Spleen (tissue), 11 donors: Measurements from ENCODE around the gene RBBP8NL. TPM values are rescaled to one million over a fixed set of nuclear protein-coding genes. Genes with fewer than 3 reads are reported as not detected.

Source experiments
- DNase-seq: peaks from one replicate; pipeline ENCODE4 v3.0.0-alpha.2; 2020
- H3K27ac ChIP-seq, 8 donors: fragments of 200-600 bp; sonication (generic) in 7 of 8; 1 replicate in 4 of 8; 2 replicates in 4 of 8; pipeline versions ENCODE4 v1.5.0 to v1.8.0; 2016 to 2021; ENCODE audit warnings: inconsistent platforms in 4 of 8, mild to moderate bottlenecking in 4 of 8, moderate library complexity in 1 of 8
- H3K27me3 ChIP-seq, 7 donors: fragments of 200-600 bp; sonication (generic) in 6 of 7; replicated peaks in 1 of 7; 1 replicate in 4 of 7; 2 replicates in 3 of 7; pipeline versions ENCODE4 v1.5.0 to v1.8.0; 2016 to 2021; ENCODE audit warnings: inconsistent platforms in 3 of 7, mild to moderate bottlenecking in 1 of 7
- H3K36me3 ChIP-seq, 6 donors: fragments of 200-600 bp; sonication (generic) in 5 of 6; 1 replicate in 4 of 6; 2 replicates in 2 of 6; pipeline versions ENCODE4 v1.5.0 to v1.8.0; 2016 to 2021; ENCODE audit warnings: inconsistent platforms in 2 of 6
- H3K4me1 ChIP-seq, 6 donors: fragments of 200-600 bp; sonication (generic) in 5 of 6; 1 replicate in 3 of 6; 2 replicates in 3 of 6; pipeline versions ENCODE4 v1.5.0 to v1.8.0; 2016 to 2021; ENCODE audit warnings: inconsistent platforms in 3 of 6
- H3K4me3 ChIP-seq, 8 donors: fragments of 200-600 bp; sonication (generic) in 7 of 8; 1 replicate in 4 of 8; 2 replicates in 4 of 8; pipeline versions ENCODE4 v1.5.0 to v1.8.0; 2016 to 2021; ENCODE audit warnings: inconsistent platforms in 4 of 8, mild to moderate bottlenecking in 4 of 8, moderate library complexity in 2 of 8
- H3K9me3 ChIP-seq, 8 donors: fragments of 200-600 bp; sonication (generic) in 7 of 8; 1 replicate in 4 of 8; 2 replicates in 4 of 8; pipeline versions ENCODE4 v1.5.0 to v1.8.0; 2016 to 2021; ENCODE audit warnings: inconsistent platforms in 4 of 8
- POLR2A ChIP-seq, 3 donors: fragments of 450-650 bp; IDR thresholded peaks; one replicate each; pipeline ENCODE4 v1.5.1; 2017; ENCODE audit warnings: antibody characterized with exemption in 3 of 3, mild to moderate bottlenecking in 1 of 3
- POLR2AphosphoS5 ChIP-seq, 3 donors: sonication (generic); formaldehyde crosslinking; IDR thresholded peaks; one replicate each; pipeline ENCODE4 v1.5.1; 2017; ENCODE audit warnings: antibody characterized with exemption in 3 of 3
- WGBS, 5 donors: extraction: QIAGEN DNeasy Blood & Tissue Kit in 3 of 5; methylation state at CpG; one replicate each; pipeline versions ENCODE4 v1.1.5 to v1.1.7; 2013 to 2018; 5-methylcytosine and 5-hydroxymethylcytosine counted together
- intact Hi-C: fragments of 100-400 bp; cut with DNase I; formaldehyde crosslinking; loops from one replicate; pipeline ENCODE4 v1.15.0; 2023; ENCODE audit warnings: low total_unique reads
- polyA plus RNA-seq, 3 donors: library from polyadenylated mRNA; stranded (reverse); fragments of 200-250 nt; gene quantifications; one replicate each; pipeline ENCODE4 v1.2.1, GENCODE V29; 2013
- total RNA-seq, 7 donors: library from RNA; depleted of rRNA in 3 of 7; stranded (reverse); fragments of >200 nt in 3 of 7; fragmentation: NEBNext Ultra II Directional in 4 of 7; extraction: Animal tissue kit (Norgen Biotek cat#: 25700) in 4 of 7; gene quantifications; one replicate each; pipeline versions ENCODE4 v1.1.0 to v1.2.1, GENCODE V29; 2016 to 2021
- TF ChIP-seq, protein P1 (sequence below), 11 experiments: fragments of 200-600 bp in 7 of 11; fragments of 450-650 bp in 4 of 11; sonication (generic) in 4 of 11; IDR thresholded peaks in 8 of 11; conservative IDR thresholded peaks in 3 of 11; 1 replicate in 7 of 11; 2 replicates in 4 of 11; pipeline versions ENCODE4 v1.4.0 to v1.8.0; 2016 to 2021; ENCODE audit warnings: antibody characterized with exemption in 11 of 11, inconsistent platforms in 4 of 11, mild to moderate bottlenecking in 1 of 11
- donor health status: healthy with polysubstance abuse.
- donor health status: DM: no; HTN: no; CAD: no; lungs with moderate emphysema.
- donor health status: DM: no; HTN: no; CAD: no.
- donor health status: Bipolar disorder and iron deficiency.
- donor health status: healthy.
- donor health status: DM: no; HTN: no; CAD: no.
- donor health status: DM: yes; HTN: yes; CAD: no.

Gene RBBP8NL
- total and polyA plus RNA-seq, 10 donors: 0.03 TPM; not detected in 9

- Histone ChIP-seq H3K36me3 (no peaks in the 10 kb centered on the region), H3K27me3 (peaks cover 0 to 79% (median 5%) of the 10 kb centered on the region in 7 donors), H3K27ac (no peak overlapping the region), H3K4me1 (no peaks in the 10 kb centered on the region), H3K4me3 (no peak overlapping the region), H3K9me3 (no peaks in the 10 kb centered on the region)
- no peak for DNase-seq
- intact Hi-C loops: no loop called here
- TF ChIP-seq, protein P1, sequence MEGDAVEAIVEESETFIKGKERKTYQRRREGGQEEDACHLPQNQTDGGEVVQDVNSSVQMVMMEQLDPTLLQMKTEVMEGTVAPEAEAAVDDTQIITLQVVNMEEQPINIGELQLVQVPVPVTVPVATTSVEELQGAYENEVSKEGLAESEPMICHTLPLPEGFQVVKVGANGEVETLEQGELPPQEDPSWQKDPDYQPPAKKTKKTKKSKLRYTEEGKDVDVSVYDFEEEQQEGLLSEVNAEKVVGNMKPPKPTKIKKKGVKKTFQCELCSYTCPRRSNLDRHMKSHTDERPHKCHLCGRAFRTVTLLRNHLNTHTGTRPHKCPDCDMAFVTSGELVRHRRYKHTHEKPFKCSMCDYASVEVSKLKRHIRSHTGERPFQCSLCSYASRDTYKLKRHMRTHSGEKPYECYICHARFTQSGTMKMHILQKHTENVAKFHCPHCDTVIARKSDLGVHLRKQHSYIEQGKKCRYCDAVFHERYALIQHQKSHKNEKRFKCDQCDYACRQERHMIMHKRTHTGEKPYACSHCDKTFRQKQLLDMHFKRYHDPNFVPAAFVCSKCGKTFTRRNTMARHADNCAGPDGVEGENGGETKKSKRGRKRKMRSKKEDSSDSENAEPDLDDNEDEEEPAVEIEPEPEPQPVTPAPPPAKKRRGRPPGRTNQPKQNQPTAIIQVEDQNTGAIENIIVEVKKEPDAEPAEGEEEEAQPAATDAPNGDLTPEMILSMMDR (IDR thresholded peaks at IDR 0.05 in 8 of 11, conservative IDR thresholded peaks at IDR 0.05 in 3 of 11): no peak
- TF ChIP-seq POLR2A (IDR thresholded peaks at IDR 0.05): no peak
- no peak for TF ChIP-seq POLR2AphosphoS5 (IDR thresholded peaks at IDR 0.05)
- WGBS, 5 donors: 84 to 91% (median 88%) methylated on average over 6 of the region's 6 CpGs
Observed at GRCh38 chr20:62444286-62444685, 16.9 kb upstream of the RBBP8NL start.

DNA sequence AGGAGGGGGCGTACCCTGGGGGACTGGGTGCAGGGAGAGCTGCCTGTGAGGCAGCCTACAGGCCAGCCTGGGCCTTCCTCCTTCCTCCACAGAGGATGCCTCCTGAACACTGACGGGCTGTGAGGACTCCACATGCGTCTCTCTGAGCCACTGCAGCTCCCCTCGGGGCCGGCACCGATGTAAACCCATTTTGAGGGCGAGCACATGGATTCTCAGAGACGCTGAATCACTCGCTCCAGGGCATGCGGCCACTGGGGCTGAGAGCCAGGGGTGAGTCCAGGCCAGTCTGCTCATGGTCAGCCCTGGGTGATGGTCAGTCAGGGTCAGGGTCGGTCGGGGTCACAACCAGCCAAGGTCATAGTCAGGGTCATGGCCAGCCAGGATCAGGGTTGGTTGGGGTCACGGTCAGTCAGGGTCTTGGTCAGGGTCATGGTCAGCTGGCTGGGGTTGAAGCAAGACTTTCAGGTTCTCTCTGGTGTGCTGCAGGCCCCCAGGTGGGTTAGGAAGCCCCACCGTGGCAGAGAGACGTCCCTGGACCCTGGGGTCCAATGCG is 14.7 kb upstream of the RBBP8NL start:
- no peaks in the 10 kb centered on the region for H3K36me3 ChIP-seq
- no peak for DNase-seq
- no peak overlapping the region for H3K27ac ChIP-seq
- no peak for TF ChIP-seq POLR2A (IDR thresholded peaks at IDR 0.05)
- TF ChIP-seq POLR2AphosphoS5 (IDR thresholded peaks at IDR 0.05): no peak
- TF ChIP-seq, protein P1 (IDR thresholded peaks at IDR 0.05 in 8 of 11, conservative IDR thresholded peaks at IDR 0.05 in 3 of 11): no peak
- H3K4me3 ChIP-seq: no peak overlapping the region
- intact Hi-C loops: no loop called here
- H3K27me3 ChIP-seq: peaks cover 0 to 74% (median 4%) of the 10 kb centered on the region in 7 donors
- no peaks in the 10 kb centered on the region for H3K9me3 ChIP-seq
- 70 to 88% (median 82%) methylated on average over 11 to 16 of the region's 16 CpGs for WGBS, 5 donors
- H3K4me1 ChIP-seq: no peaks in the 10 kb centered on the region

GRCh38 chr20:62439218-62439617 is 11.9 kb upstream of the RBBP8NL start:
- TF ChIP-seq, protein P1 (IDR thresholded peaks at IDR 0.05 in 8 of 11, conservative IDR thresholded peaks at IDR 0.05 in 3 of 11): no peak
- no peak for TF ChIP-seq POLR2AphosphoS5 (IDR thresholded peaks at IDR 0.05)
- TF ChIP-seq POLR2A (IDR thresholded peaks at IDR 0.05): no peak
- Histone ChIP-seq H3K36me3 (no peaks in the 10 kb centered on the region), H3K4me3 (no peak overlapping the region), H3K27me3 (peaks cover 0 to 81% (median 9%) of the 10 kb centered on the region in 7 donors), H3K27ac (no peak overlapping the region), H3K9me3 (no peaks in the 10 kb centered on the region), H3K4me1 (no peaks in the 10 kb centered on the region)
- no peak for DNase-seq
- WGBS, 5 donors: 55 to 61% (median 57%) methylated on average over 1 to 5 of the region's 5 CpGs
- intact Hi-C loops: no loop called here

DNA sequence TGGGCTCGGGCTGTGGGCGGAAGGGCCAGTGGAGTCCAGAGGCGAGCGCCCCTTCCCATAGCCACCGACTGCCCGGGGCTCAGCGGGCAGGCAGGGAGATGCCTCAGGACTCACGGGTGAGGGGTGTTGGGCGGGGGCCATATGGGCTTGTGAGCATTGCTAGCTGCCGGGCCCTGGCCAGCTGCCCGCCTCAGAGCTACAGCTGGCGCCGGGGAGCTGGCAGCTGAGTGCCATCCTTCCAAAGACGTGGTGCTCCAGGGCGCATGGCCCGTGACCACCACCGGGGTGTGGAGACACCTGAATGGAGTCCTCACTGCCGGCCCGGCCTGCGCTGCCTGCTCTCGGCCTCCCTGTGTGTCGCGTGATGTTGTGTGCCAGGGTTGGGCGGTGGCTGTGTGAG is 10.6 kb upstream of the RBBP8NL start:
- DNase-seq: no peak
- intact Hi-C loops: no loop called here
- Histone ChIP-seq H3K9me3 (no peaks in the 10 kb centered on the region), H3K27me3 (peaks cover 0 to 85% (median 9%) of the 10 kb centered on the region in 7 donors), H3K4me3 (no peak overlapping the region), H3K27ac (no peak overlapping the region), H3K4me1 (no peaks in the 10 kb centered on the region), H3K36me3 (no peaks in the 10 kb centered on the region)
- 83 to 90% (median 85%) methylated on average over 12 to 24 of the region's 24 CpGs for WGBS, 5 donors
- TF ChIP-seq POLR2AphosphoS5 (IDR thresholded peaks at IDR 0.05) (no peak), POLR2A (IDR thresholded peaks at IDR 0.05) (no peak)
- TF ChIP-seq, protein P1 (IDR thresholded peaks at IDR 0.05 in 8 of 11, conservative IDR thresholded peaks at IDR 0.05 in 3 of 11): no peak
